Right lobe of liver (tissue), 6 donors: ENCODE data around the gene MYMK. TPM values are rescaled to one million over a fixed set of nuclear protein-coding genes. Genes with fewer than 3 reads are reported as not detected.

ENCODE experiments used
- ATAC-seq, 4 donors: fragments of 200-7000 bp; cut with Tn5 transposase; one replicate each; pipeline ENCODE4 v1.9.1; 2020; ENCODE audit warnings: mild to moderate bottlenecking in 4 of 4, moderate library complexity in 4 of 4
- DNase-seq, 3 donors: peaks; one replicate each; pipeline ENCODE4 v3.0.0-alpha.2; 2020
- H3K27ac ChIP-seq, 3 donors: fragments of 200-600 bp; one replicate each; pipeline ENCODE4 v1.8.0; 2022
- H3K27me3 ChIP-seq, 2 donors: fragments of 200-600 bp; one replicate each; pipeline ENCODE4 v1.8.0; 2022
- H3K36me3 ChIP-seq, 4 donors: fragments of 200-600 bp; sonication (generic) in 1 of 4; one replicate each; pipeline versions ENCODE4 v1.5.1 to v1.8.0; 2017 to 2022; ENCODE audit warnings: control low read depth in 1 of 4
- H3K4me1 ChIP-seq, 4 donors: fragments of 200-600 bp; sonication (generic) in 1 of 4; one replicate each; pipeline versions ENCODE4 v1.5.1 to v1.8.0; 2017 to 2022; ENCODE audit warnings: control low read depth in 1 of 4
- H3K4me3 ChIP-seq, 3 donors: fragments of 200-600 bp; one replicate each; pipeline ENCODE4 v1.8.0; 2022
- H3K9me3 ChIP-seq, 4 donors: fragments of 200-600 bp; sonication (generic) in 1 of 4; one replicate each; pipeline versions ENCODE4 v1.5.1 to v1.8.0; 2017 to 2022; ENCODE audit warnings: control low read depth in 1 of 4
- POLR2A ChIP-seq: fragments of 450-650 bp; IDR thresholded peaks from one replicate; pipeline ENCODE4 v1.6.1; 2017; ENCODE audit warnings: antibody characterized with exemption, mild to moderate bottlenecking
- WGBS: methylation state at CpG from one replicate; pipeline ENCODE4 v1.1.6; 2018; ENCODE audit warnings: low coverage, low lambda C conversion rate; ENCODE audit not compliant: insufficient coverage; ENCODE audit errors: missing lambda C conversion rate; 5-methylcytosine and 5-hydroxymethylcytosine counted together
- intact Hi-C, 2 donors: fragments of 100-400 bp; cut with DNase I; formaldehyde crosslinking; loops; one replicate each; pipeline versions ENCODE4 v1.11.2 to v1.14.1; 2022
- total RNA-seq, 6 experiments: library from RNA; depleted of rRNA in 2 of 6; stranded (reverse); fragments of >200 nt in 2 of 6; fragmentation: NEBNext Ultra II Directional in 3 of 6; extraction: Animal tissue kit (Norgen Biotek cat#: 25700) in 3 of 6; gene quantifications; one replicate each; pipeline versions ENCODE4 v1.1.0 to v1.2.4, GENCODE V29; 2016 to 2023
- TF ChIP-seq, protein P1 (sequence below), 4 donors: fragments of 200-600 bp in 3 of 4; fragments of 450-650 bp in 1 of 4; IDR thresholded peaks; one replicate each; pipeline versions ENCODE4 v1.5.1 to v1.8.0; 2016 to 2022; ENCODE audit warnings: antibody characterized with exemption in 4 of 4, mild to moderate bottlenecking in 2 of 4
- donor health status: DM: no; HTN: yes; CAD: no.
- donor health status: DM: no; HTN: no; CAD: no.
- donor health status: DM: no; HTN: no; CAD: no.
- donor health status: DM: no; HTN: yes; CAD: no.
- donor health status: DM: no; HTN: yes; CAD: no.

Gene MYMK
- total RNA-seq, 6 experiments from 2014 or later: not detected

GRCh38 chr9:133491656-133491925 lies 33.2 kb downstream of the MYMK start:
- DNase-seq (peak in 1 of 3 donors; percentile 13), ATAC-seq (no peak)
- no peak for TF ChIP-seq POLR2A
- TF ChIP-seq, protein P1, sequence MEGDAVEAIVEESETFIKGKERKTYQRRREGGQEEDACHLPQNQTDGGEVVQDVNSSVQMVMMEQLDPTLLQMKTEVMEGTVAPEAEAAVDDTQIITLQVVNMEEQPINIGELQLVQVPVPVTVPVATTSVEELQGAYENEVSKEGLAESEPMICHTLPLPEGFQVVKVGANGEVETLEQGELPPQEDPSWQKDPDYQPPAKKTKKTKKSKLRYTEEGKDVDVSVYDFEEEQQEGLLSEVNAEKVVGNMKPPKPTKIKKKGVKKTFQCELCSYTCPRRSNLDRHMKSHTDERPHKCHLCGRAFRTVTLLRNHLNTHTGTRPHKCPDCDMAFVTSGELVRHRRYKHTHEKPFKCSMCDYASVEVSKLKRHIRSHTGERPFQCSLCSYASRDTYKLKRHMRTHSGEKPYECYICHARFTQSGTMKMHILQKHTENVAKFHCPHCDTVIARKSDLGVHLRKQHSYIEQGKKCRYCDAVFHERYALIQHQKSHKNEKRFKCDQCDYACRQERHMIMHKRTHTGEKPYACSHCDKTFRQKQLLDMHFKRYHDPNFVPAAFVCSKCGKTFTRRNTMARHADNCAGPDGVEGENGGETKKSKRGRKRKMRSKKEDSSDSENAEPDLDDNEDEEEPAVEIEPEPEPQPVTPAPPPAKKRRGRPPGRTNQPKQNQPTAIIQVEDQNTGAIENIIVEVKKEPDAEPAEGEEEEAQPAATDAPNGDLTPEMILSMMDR (IDR thresholded peaks at IDR 0.05): no peak
- Histone ChIP-seq H3K4me3 (no peak overlapping the region), H3K27ac (no peak overlapping the region), H3K36me3 (no peaks in the 10 kb centered on the region), H3K9me3 (no peaks in the 10 kb centered on the region), H3K27me3 (no peaks in the 10 kb centered on the region), H3K4me1 (no peaks in the 10 kb centered on the region)
- intact Hi-C loops: no loop called here
- 96% methylated on average over 8 of the region's 8 CpGs for WGBS

DNA sequence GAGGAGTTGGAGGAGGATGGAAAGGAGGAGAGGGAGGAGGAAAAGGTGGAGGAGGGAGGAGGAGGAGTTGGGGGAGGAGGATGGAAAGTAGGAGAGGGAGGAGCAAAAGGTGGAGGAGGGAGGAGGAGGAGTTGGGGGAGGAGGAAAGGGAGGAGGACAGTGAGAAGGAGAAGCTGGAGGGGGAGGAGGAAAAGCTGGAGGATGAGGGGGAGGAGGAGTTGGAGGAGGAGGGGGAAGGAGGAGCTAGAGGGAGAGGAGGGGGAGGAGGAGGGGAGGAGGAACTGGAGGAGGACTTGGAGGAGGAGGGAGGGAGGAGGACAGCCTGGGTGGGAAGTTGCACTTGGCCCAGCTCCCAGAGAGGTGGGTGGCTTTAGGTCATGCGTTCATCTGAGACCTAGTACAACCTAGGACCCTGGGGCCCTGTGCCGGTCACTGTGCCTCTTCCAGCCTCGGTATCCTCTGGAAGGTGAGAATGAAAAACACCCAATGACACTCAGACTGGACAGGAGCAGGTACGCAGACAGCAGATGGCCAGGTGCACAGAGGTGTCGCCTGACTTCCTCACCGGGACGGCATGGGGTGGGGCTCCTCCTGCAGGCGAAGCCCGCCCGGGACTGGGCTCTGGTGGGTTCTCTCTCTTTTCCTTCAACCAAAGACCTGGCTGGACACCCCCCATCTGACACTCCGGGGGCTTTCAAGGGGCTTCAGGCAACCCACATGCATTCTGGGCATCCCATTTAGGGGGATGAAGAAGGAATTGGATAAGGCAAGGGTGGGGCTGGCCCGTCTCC lies 33.7 kb downstream of the MYMK start:
- ATAC-seq (no peak), DNase-seq (peak in 2 of 3 donors; percentile 5 to 7)
- intact Hi-C loops: no loop called here
- Histone ChIP-seq H3K27ac (no peak overlapping the region), H3K4me1 (no peaks in the 10 kb centered on the region), H3K9me3 (no peaks in the 10 kb centered on the region), H3K27me3 (no peaks in the 10 kb centered on the region), H3K36me3 (no peaks in the 10 kb centered on the region), H3K4me3 (no peak overlapping the region)
- WGBS: no CpG with 5 or more reads among the region's 12 CpGs
- TF ChIP-seq, protein P1 (IDR thresholded peaks at IDR 0.05): no peak
- no peak for TF ChIP-seq POLR2A

- Histone ChIP-seq H3K4me3 (no peak overlapping the region), H3K4me1 (no peaks in the 10 kb centered on the region), H3K27me3 (no peaks in the 10 kb centered on the region), H3K36me3 (no peaks in the 10 kb centered on the region), H3K9me3 (no peaks in the 10 kb centered on the region), H3K27ac (no peak overlapping the region)
- 62% methylated on average over 8 of the region's 13 CpGs for WGBS
- peak in 2 of 3 donors; percentile 10 to 27 for DNase-seq
- intact Hi-C loops: no loop called here
- ATAC-seq: no peak
- TF ChIP-seq POLR2A: no peak
- TF ChIP-seq, protein P1 (IDR thresholded peaks at IDR 0.05): no peak
These were observed 34.5 kb downstream of the MYMK start for GRCh38 chr9:133490201-133490681.

- DNase-seq (peak in 2 of 3 donors; percentile 14 to 27), ATAC-seq (no peak)
- H3K27ac ChIP-seq: no peak overlapping the region
- intact Hi-C loops: loop anchor here (5.0 to 10.0 kb wide), 4 partner anchors 87 to 305 kb away; partner anchors contain the start of genes MED22 (in 1 of the 2) and RPL7A (in 1 of the 2)
- WGBS: 76% methylated on average over 11 of the region's 19 CpGs
- H3K36me3 ChIP-seq: no peaks in the 10 kb centered on the region
- no peaks in the 10 kb centered on the region for H3K27me3 ChIP-seq
- H3K4me1 ChIP-seq: no peaks in the 10 kb centered on the region
- H3K4me3 ChIP-seq: no peak overlapping the region
- no peaks in the 10 kb centered on the region for H3K9me3 ChIP-seq
- TF ChIP-seq POLR2A: no peak
- TF ChIP-seq, protein P1 (IDR thresholded peaks at IDR 0.05): no peak
These were observed 35.2 kb downstream of the MYMK start for GRCh38 chr9:133489253-133490190.
